Endothelial cell (in vitro differentiated cells): Measurements from ENCODE around the gene TAL2. TPM values are rescaled to one million over a fixed set of nuclear protein-coding genes. Genes with fewer than 3 reads are reported as not detected.
"Not testable (repeated sequence)": the region's sequence is repeated elsewhere in the genome, so short reads cannot be mapped to it uniquely, and the experiment has no call there.

Source experiments
- DNase-seq: peaks from one replicate; pipeline ENCODE4 v3.0.0; 2021; ENCODE audit warnings: low spot score
- H3K27ac Mint-ChIP-seq: one replicate; pipeline ENCODE4 v1.8.0; 2021; ENCODE audit warnings: mixed read lengths, inconsistent platforms; ENCODE audit not compliant: unreplicated experiment
- H3K27me3 Mint-ChIP-seq: one replicate; pipeline ENCODE4 v1.8.0; 2021; ENCODE audit warnings: mild to moderate bottlenecking, moderate library complexity, mixed read lengths, inconsistent platforms; ENCODE audit not compliant: unreplicated experiment
- H3K36me3 Mint-ChIP-seq: one replicate; pipeline ENCODE4 v1.8.0; 2021; ENCODE audit warnings: mild to moderate bottlenecking, low read depth, mixed read lengths, inconsistent platforms; ENCODE audit not compliant: unreplicated experiment
- H3K4me1 Mint-ChIP-seq: one replicate; pipeline ENCODE4 v1.8.0; 2021; ENCODE audit warnings: mild to moderate bottlenecking, mixed read lengths, inconsistent platforms; ENCODE audit not compliant: unreplicated experiment
- H3K4me3 Mint-ChIP-seq: one replicate; pipeline ENCODE4 v1.8.0; 2021; ENCODE audit warnings: mild to moderate bottlenecking, mixed read lengths, inconsistent platforms; ENCODE audit not compliant: unreplicated experiment
- H3K9me3 Mint-ChIP-seq: one replicate; pipeline ENCODE4 v1.8.0; 2021; ENCODE audit warnings: mixed read lengths, inconsistent platforms; ENCODE audit not compliant: unreplicated experiment
- total RNA-seq: library from RNA; stranded (reverse); fragmentation: NEBNext Ultra II Directional; extraction: Animal tissue kit (Norgen Biotek cat#: 25700); gene quantifications from one replicate; pipeline ENCODE4 v1.2.1, GENCODE V29; 2021; ENCODE audit not compliant: unreplicated experiment
- TF ChIP-seq, protein P1 (sequence below): fragments of 200-600 bp; sonication (generic); IDR thresholded peaks from one replicate; pipeline ENCODE4 v1.5.0; 2021; ENCODE audit warnings: antibody characterized with exemption; ENCODE audit not compliant: unreplicated experiment

The TAL2 gene
- total RNA-seq, 1 donor from 2014 or later = 3.5 TPM

DNA sequence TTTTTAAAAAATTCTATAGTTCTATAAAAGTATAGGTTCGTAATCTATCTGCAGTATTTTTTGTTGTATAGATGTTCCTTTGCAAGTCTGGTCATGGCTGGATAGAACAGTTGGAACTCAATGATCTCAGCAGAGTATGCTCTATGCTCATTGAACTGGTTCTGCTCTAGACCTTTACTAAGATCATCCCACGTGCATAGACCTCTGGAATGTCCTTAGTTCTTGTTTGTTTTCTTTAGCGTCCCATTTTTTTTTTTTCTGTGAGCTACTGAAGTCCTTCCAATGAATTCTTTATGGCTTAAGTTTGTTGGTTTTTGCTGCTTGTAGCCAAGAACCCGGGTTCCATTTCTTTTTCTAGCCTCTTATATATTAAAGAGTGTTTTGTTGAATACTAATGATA lies 35.6 kb downstream of the TAL2 start:
- peaks cover 3% of the 10 kb centered on the region for H3K27me3 Mint-ChIP-seq
- no peaks in the 10 kb centered on the region for H3K9me3 Mint-ChIP-seq
- H3K4me1 Mint-ChIP-seq = peaks cover 19% of the 10 kb centered on the region
- TF ChIP-seq, protein P1, sequence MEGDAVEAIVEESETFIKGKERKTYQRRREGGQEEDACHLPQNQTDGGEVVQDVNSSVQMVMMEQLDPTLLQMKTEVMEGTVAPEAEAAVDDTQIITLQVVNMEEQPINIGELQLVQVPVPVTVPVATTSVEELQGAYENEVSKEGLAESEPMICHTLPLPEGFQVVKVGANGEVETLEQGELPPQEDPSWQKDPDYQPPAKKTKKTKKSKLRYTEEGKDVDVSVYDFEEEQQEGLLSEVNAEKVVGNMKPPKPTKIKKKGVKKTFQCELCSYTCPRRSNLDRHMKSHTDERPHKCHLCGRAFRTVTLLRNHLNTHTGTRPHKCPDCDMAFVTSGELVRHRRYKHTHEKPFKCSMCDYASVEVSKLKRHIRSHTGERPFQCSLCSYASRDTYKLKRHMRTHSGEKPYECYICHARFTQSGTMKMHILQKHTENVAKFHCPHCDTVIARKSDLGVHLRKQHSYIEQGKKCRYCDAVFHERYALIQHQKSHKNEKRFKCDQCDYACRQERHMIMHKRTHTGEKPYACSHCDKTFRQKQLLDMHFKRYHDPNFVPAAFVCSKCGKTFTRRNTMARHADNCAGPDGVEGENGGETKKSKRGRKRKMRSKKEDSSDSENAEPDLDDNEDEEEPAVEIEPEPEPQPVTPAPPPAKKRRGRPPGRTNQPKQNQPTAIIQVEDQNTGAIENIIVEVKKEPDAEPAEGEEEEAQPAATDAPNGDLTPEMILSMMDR = no peak
- H3K4me3 Mint-ChIP-seq = no peak overlapping the region
- no peaks in the 10 kb centered on the region for H3K36me3 Mint-ChIP-seq
- H3K27ac Mint-ChIP-seq = no peak overlapping the region
- DNase-seq = no peak

DNA sequence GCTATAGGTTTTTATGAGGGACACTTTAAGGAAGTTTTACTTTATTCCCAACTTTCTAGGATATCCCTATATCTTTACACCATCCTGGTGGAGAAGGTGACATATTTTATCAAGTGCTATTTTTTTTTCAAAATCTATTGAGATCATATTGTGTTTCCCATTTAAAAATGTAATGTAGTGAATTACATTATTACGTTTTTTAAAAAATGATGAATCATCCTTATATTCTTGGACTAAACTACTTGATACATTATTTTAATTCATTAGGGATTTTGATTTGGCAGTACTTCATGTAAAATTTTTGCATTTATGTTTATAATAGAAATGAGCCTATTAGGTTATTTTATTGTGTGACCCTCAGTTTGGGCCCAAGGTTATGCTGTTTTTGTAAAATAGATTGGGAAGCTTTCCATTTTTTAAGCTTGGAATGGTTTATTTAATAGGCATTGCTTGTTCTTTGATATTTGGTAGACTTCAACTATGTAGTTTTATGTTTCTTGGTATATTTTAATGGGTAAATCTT lies 36.2 kb downstream of the TAL2 start:
- H3K4me1 Mint-ChIP-seq = peaks cover 19% of the 10 kb centered on the region
- DNase-seq = no peak
- H3K27me3 Mint-ChIP-seq = peaks cover 3% of the 10 kb centered on the region
- no peak overlapping the region for H3K4me3 Mint-ChIP-seq
- H3K27ac Mint-ChIP-seq = no peak overlapping the region
- TF ChIP-seq, protein P1 = no peak
- no peaks in the 10 kb centered on the region for H3K9me3 Mint-ChIP-seq
- no peaks in the 10 kb centered on the region for H3K36me3 Mint-ChIP-seq

DNA sequence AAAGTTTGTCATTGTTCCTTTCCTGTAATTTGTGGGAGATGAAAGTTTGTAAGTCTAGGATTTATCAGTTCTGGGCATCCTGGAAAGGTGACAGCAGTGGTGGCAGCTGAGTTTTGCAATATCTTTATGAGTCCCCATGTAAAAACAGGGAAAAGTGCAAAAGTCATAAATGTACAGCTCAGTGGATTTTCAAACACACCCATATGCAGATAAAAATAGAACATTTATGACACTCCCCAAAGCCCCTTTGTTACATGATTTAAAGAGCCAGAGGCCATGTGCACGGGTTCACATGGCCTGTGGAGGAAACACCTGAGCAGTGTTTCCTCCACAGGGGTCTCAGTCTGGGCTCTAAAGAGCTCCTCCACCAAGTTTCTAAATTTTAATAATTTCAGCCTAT lies 38.4 kb downstream of the TAL2 start:
- no peak for DNase-seq
- H3K4me1 Mint-ChIP-seq = peaks cover 8% of the 10 kb centered on the region
- TF ChIP-seq, protein P1 = no peak
- H3K4me3 Mint-ChIP-seq = no peak overlapping the region
- H3K27me3 Mint-ChIP-seq = no peaks in the 10 kb centered on the region
- H3K9me3 Mint-ChIP-seq = no peaks in the 10 kb centered on the region
- no peaks in the 10 kb centered on the region for H3K36me3 Mint-ChIP-seq
- H3K27ac Mint-ChIP-seq = no peak overlapping the region

DNA sequence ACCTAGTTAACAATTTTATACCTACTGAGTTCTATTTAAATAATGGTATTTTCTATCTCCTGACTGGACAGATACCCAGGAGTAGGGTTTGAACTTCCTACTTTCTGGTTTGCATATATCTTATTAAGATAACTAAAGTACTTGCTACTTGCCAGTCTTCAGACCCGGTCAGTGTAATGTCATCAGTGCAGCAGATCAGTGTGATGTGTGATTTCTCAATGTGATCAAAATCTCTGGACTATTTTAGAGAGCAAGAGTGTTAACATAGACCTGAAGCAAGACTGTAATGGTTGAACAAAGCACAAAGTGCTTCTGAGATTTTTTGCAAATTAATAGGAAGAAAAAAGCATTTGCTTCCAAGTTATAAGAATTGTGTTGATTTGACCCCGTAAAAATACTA lies 38.9 kb downstream of the TAL2 start:
- no peak for DNase-seq

DNA sequence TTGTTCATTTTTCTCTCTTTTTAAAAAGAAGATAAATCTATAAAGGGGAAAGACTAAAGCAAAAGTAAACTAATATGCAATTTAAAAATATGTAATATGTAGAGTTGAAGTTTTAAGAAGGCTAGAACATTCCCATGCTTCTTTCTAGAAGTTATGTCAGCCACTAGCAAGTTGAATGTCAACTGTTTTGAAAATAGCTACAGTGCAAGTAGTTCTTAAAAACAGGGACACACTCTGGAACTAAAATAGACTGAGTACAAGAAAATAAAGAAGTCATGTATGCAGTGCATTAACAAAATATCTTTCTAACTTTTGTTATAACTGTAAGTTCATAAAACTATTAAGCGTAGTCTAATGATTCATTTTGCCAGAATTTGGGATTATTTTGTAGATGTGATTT lies 40.0 kb downstream of the TAL2 start:
- no peaks in the 10 kb centered on the region for H3K9me3 Mint-ChIP-seq
- TF ChIP-seq, protein P1 = no peak
- H3K4me1 Mint-ChIP-seq = peaks cover 8% of the 10 kb centered on the region
- H3K27ac Mint-ChIP-seq = no peak overlapping the region
- DNase-seq = no peak
- no peaks in the 10 kb centered on the region for H3K36me3 Mint-ChIP-seq
- H3K27me3 Mint-ChIP-seq = no peaks in the 10 kb centered on the region
- H3K4me3 Mint-ChIP-seq = no peak overlapping the region

More for the DNA sequence above, 38.9 kb downstream of the TAL2 start:
- Mint-ChIP-seq H3K4me3 (no peak overlapping the region), H3K4me1 (peaks cover 8% of the 10 kb centered on the region), H3K27ac (no peak overlapping the region), H3K27me3 (no peaks in the 10 kb centered on the region), H3K36me3 (no peaks in the 10 kb centered on the region), H3K9me3 (no peaks in the 10 kb centered on the region)
- TF ChIP-seq, protein P1 = no peak

DNA sequence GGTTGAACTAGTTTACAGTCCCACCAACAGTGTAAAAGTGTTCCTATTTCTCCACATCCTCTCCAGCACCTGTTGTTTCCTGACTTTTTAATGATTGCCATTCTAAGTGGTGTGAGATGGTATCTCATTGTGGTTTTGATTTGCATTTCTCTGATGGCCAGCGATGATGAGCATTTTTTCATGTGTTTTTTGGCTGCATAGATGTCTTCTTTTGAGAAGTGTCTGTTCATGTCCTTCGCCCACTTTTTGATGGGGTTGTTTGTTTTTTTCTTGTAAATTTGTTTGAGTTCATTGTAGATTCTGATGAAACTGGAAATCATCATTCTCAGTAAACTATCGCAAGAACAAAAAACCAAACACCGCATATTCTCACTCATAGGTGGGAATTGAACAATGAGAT lies 41.4 kb downstream of the TAL2 start:
- H3K4me3 Mint-ChIP-seq, H3K4me1 Mint-ChIP-seq, DNase-seq, H3K27me3 Mint-ChIP-seq, H3K27ac Mint-ChIP-seq, H3K36me3 Mint-ChIP-seq, H3K9me3 Mint-ChIP-seq: not testable (repeated sequence)
